Activated CD4-positive, alpha-beta T cell treated with anti-CD3 and anti-CD28 coated beads, Interleukin-2, Interleukin-4, amounts not matched to agents 100 ng/mL and 50 ng/mL, durations not matched to agents 16 hours and 8 hours (primary cell): ENCODE results near the gene RAI1.

Experiments
- DNase-seq: peaks from one replicate; pipeline ENCODE4 v3.0.0-alpha.2; 2020; ENCODE audit warnings: low spot score

RAI1 gene

DNA sequence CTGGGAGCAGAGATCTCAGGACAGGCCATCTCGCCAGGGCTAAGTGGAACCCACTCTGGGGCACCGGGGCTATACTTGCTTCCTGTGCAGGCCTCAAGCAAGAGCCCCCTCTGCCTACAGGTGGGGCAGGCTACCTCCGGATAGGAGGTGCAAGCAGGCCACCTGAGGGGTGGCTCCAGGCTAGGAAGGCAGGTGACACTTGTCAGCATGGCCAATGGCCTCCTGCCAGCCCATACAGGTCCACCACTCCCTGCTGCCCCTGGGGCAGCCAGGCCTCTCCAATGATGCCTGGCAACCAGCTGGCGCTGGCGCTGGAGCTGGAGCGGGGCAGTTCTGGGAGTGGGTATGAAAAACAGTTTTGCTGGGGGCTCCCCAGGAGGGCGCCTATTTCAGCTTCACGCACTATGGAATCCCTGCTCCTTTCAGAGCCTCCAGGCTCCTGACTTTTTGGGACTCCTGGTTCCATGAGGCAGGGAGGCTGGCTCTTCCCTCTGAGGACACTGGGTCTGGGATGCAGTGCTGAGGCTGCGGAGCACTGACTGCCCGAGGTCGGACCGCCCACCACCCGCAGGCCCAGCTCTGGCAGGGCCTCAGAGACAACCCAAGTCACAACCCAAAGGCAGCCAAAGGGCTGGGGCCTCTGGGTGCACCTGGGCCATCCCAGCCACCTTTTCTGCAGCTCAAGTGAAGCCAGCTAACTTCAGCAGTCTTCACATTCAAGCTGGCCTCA, 164.0 kb downstream of the RAI1 start:
- DNase-seq, result no peak

GRCh38 chr17:17846003-17846402, 164.7 kb downstream of the RAI1 start:
- DNase-seq, result no peak

GRCh38 chr17:17846645-17847044, 165.4 kb downstream of the RAI1 start:
- no peak for DNase-seq

DNA sequence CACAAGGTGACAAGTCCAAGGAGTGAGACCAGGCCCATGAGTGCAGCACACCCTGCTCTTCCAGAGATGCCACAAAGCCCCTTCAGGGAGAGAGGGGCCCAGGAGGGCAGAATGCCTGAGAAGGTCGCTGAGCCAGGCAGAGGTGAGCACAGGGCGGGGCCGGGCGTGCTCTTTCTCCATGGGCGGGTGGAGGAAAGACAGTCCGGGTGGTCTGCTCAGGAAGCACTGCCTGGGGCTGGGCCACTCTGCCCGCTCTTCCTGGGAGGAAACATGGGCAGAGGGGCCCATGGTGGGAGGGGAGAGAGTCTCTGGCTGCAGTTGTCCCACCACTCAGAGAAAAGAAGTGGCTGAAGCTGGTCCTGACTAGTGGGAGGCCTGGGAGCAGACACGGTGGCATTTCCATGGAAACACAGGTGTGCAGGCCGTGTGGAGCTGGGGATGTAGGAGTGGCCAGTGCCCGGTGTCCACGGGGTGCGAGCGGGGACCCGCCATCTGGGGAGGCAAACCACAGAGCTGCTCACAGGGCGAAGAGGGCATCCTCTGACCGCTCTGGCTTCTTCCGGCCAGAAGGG, 165.9 kb downstream of the RAI1 start:
- no peak for DNase-seq

DNA sequence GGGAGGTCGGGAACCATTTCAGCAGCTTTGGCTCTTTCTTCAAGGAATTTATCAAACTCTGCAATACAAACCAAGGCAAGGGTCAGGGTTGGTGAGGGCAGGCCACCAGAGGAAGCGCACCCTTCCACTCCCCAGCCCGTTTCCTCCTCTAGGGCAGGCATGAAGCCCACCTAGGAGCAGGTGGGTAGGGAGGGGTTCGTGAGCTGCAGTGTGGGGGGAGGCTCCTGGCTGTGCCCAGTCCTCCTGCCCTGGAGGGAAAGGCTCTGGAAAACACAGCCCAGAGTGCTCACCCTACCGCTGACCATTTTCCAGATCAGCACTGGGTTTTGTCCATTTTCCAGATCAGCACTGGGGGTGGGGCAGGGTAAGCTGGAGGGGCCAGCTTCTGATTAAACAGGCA, 166.5 kb downstream of the RAI1 start:
- DNase-seq, result no peak

GRCh38 chr17:17848311-17849082, 167.2 kb downstream of the RAI1 start:
- DNase-seq, result no peak

DNA sequence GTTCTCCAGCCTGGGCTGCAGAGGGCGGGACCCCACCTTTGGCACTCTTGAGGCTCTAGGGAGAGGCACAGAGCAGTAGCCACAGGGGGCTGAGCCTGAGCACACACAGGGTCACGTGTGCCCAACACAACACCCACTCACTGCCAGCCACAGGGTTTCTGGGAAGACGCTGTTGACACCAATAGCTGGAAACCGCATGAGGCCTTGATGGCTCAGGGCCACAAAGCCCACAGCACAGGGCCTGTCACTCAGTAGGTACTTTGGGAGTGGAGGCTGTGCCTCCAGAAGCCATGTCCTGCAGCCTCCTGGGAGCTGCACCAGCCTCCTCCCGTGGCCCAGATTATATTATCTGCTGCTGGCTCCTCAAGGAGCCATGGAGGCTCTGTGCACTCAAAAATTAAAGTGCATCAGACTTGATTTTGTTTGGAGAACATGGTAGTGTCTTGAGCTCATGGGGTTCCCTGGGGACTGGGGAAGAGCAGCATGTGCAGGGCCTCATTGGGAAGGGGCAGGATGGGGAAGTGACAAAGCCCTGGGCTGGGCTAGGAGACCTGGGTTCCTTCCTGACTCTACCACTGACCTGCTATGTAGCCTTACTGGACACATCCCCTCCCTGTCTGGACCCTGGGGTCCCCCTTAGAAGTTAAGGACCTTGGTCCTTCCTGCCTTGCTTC, 168.0 kb downstream of the RAI1 start:
- DNase-seq, result peak; percentile 96

DNA sequence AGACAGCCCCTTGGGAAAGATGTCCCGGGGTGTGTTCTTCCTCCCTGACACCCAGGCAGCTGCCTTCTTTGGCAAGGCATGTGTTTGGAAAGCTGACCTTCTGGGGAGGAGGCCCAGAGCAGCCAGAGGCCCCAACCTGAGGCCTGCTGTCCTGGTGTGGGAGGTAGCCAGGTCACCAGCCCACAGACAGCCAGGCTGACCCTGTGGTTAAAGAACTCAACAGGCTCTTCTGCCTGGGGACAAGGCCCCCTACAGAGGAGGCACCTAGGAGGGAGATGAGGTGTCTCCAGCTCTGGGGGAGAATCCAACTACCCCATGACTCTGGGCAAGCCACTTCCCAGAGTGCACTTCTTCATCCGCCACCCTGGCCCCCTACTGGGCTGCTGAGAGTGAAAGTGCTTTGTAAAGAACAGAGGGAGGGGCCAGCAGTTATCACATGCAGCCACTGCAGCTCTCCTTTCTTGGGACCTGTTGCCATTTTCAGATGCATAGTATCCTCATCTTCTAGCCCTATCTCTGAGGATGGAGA, 168.7 kb downstream of the RAI1 start:
- peak; percentile 85 for DNase-seq

DNA sequence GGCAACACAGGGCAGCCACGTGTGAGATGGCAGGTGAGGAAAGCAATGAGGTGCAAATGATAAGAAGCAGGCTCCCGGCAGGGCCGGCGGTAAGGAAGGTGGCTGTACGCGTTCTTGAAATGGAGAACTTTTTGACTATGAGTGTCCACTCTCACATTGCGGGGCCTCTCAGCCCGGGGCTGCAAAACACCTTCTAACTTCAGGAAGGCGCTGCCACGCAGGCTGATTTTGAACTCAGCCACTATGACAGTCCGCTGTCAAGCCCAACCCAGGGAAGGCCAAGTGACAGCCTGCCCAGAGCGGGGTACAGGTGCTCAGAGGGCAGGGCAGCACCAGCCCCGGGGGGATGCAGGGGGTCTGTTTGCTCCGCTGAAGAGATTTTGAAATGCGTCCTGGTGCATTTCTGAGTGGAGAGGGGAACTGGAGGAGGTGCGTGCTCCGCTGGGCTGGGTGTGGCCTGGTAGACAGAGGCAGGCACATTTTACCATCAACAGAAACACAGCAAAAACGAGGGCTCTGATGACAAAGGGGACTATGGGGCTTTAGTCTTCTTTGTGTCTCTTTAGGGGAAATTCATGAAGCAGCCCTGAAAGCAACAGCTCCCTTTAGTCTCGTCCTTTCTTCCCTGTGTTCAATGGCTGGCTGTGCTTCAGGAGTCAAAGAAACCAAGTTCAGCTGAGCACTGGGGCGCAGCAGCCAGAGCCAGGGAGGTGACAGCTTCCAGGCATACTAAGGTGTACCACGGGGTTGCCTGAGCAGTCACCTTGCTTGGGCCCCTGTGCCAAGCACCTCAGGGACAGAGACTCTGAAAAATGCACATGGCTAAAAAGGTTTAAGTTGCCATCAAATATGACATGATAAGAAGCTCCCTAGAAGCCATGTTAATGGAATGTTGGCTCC, 170.1 kb downstream of the RAI1 start:
- DNase-seq, result no peak

- DNase-seq, result peak; percentile 47
Observed at GRCh38 chr17:17852930-17853329, 171.7 kb downstream of the RAI1 start.

DNA sequence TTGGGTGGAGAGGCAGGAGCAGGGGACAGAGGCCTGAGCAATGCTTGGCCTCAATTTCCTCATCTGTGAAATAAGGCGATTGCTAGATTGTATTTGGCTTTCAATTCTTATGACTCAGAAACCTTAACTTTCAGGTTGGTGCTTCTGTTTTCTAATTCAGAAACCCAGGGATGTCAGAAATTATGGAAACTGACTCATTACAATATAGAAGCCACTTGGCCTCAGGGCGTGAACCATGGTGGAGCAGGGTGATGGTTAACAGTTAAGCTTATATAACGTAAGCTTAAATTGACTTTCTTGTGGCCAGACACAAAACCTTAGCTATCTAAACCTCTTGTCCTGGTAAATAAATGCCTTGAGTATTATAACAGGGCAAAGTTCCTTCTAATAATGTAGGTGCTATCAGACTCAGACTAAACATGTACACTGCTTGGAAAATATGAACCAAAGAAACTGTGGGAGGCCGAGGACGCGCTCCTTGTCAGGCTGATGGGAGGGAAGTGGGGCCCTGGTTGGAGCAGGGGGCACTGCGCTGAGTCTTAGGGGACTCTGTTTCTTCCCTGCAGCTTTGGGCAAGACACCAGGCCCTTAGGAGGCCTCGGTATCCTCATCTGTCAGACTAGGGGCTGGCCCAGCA, 172.7 kb downstream of the RAI1 start:
- peak; percentile 92 for DNase-seq

DNA sequence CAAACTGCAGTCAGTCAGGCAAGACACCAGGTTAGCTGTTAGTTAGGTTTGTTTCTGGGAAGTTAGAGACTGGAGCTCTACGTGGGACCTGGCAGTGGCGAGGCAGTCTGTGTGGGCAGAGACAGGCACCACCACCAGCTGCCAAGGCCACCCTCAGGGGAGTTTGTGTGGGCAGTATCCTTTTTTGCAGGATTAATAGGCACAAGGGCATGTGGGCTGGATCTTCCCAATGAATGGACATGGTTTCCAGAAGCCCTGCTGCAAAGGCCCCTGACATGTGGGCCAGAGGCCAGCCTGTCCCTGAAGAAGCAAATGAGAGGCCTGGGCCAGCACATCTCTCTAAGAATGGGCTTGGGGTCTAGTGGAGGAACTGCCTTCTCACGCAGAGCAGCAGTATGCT, 174.7 kb downstream of the RAI1 start:
- DNase-seq, result no peak

DNA sequence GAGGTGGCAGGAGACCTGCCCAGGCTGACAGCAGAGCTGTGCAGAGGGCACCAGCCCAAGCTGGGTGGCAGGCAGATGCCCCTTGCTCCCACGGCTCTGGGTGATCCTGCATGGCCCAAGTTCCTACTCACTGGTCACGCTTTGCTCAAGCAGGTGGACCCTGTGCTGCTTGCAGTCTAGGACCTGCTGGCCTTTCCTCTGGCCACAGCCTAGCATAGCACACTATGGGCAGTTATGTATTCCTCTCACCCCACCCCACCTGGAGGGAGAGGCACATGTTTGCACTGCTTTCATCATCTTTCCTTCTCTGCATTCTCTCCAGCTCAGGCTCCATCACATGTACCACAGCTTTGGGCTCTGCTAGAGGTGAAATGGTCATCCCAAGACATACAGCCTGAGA, 175.1 kb downstream of the RAI1 start:
- DNase-seq, result no peak

DNA sequence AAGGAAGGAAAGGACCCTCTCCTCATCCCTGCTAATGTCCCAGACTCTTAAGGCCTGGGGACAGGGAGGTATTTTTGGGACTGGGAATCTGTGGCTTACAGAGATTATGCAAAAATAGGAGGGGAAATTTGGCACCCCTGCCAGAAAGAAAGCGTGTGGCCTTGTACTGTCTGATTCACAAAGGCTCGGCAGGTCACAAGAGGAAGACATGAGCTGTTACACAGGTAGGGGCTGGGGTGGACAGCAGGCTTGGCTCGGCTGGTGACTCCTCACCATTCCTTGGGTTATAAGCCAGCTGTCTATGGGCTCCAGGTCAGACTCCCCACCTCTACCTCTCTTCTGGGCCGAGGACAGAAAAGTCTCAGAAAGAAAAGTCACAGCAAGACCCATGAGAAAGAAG, 176.2 kb downstream of the RAI1 start:
- no peak for DNase-seq

- peak; percentile 72 for DNase-seq
Observed at GRCh38 chr17:17859909-17860765, 178.9 kb downstream of the RAI1 start.

GRCh38 chr17:17860766-17861107, 179.5 kb downstream of the RAI1 start:
- DNase-seq, result no peak
